Vagina (tissue), 2 donors: ENCODE results near the gene ASB6.

ENCODE experiments used
- POLR2AphosphoS5 ChIP-seq, 2 donors: sonication (generic); formaldehyde crosslinking; IDR thresholded peaks; one replicate each; pipeline ENCODE4 v1.9.0; 2017; ENCODE audit warnings: antibody characterized with exemption in 2 of 2, mild to moderate bottlenecking in 2 of 2, low read depth in 1 of 2; ENCODE audit not compliant: insufficient read depth in 1 of 2
- TF ChIP-seq, protein P1 (sequence below), 3 experiments: fragments of 450-650 bp in 2 of 3; fragments of 200-600 bp in 1 of 3; sonication (generic) in 1 of 3; IDR thresholded peaks; one replicate each; pipeline ENCODE4 v1.5.1; 2017 to 2019; ENCODE audit warnings: antibody characterized with exemption in 3 of 3, mild to moderate bottlenecking in 2 of 3, moderate library complexity in 2 of 3

DNA sequence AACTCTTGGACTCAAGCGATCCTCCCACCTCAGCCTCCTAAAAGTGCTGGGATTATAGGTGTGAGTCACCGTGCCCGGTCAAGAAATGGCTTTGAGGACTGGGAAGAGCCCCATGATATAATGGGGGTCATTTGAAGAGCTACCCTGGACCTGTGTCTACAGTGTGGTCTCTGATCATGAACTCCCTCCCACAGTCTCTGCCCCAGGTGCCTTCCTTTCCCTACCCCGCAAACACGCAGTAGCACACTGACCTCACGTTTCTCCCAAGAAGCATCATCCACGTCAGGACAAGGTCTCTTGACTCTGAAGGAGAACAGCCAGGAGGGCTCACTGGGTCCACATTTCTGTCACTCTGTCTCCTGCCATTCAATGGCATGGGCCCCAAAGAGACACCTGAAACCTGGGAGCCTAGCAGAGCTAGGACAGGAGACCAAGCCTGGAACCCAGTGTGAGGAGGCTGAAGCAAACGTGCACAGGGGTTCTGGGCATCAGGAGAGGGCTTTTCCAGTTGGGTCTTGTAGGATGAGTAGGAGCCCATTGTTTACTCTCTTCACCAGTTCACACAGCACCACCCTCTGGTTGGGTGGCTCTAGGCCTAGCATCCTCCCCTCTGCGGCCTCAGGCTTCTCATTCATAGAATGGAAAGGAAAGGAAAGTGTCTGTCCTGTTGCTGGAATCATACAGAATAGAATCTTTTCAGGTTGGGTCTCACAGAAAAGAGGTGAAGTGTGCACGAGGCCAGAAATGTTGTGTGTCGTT lies 46.5 kb upstream of the ASB6 start:
- TF ChIP-seq POLR2AphosphoS5 (IDR thresholded peaks at IDR 0.05; ENCODE audit: insufficient read depth in 1 of 2, low read depth in 1 of 2) = no peak
- TF ChIP-seq, protein P1, sequence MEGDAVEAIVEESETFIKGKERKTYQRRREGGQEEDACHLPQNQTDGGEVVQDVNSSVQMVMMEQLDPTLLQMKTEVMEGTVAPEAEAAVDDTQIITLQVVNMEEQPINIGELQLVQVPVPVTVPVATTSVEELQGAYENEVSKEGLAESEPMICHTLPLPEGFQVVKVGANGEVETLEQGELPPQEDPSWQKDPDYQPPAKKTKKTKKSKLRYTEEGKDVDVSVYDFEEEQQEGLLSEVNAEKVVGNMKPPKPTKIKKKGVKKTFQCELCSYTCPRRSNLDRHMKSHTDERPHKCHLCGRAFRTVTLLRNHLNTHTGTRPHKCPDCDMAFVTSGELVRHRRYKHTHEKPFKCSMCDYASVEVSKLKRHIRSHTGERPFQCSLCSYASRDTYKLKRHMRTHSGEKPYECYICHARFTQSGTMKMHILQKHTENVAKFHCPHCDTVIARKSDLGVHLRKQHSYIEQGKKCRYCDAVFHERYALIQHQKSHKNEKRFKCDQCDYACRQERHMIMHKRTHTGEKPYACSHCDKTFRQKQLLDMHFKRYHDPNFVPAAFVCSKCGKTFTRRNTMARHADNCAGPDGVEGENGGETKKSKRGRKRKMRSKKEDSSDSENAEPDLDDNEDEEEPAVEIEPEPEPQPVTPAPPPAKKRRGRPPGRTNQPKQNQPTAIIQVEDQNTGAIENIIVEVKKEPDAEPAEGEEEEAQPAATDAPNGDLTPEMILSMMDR (IDR thresholded peaks at IDR 0.05) = no peak
